ENCODE results near the gene PFKFB4. TPM values are rescaled to one million over a fixed set of nuclear protein-coding genes. Genes with fewer than 3 reads are reported as not detected.

PFKFB4 gene
- total and polyA plus RNA-seq, 10 of the 15 experiments (the other 5 are each of a cell fraction or from before 2014, with no cell fraction given) = 0.37 to 89.1 (median 5.2) TPM

- TF ChIP-seq TCF12 (IDR thresholded peaks at IDR 0.05; ENCODE audit: low read depth, low read length) = no peak
- TF ChIP-seq MAX (IDR thresholded peaks at IDR 0.05; ENCODE audit: low read depth, low read length) = no peak
- peak in 1 of 2 experiments; percentile 49; a peak in 1 of 3 replicates for TF ChIP-seq EGR1 (IDR thresholded peaks at IDR 0.05; ENCODE audit: borderline replicate concordance in 1 of 2, low read depth in 2 of 2, low read length in 2 of 2)
- no peak for TF ChIP-seq ZNF24 (IDR thresholded peaks at IDR 0.05)
- peak in 1 of 2 experiments; percentile 23; a peak in 1 of 4 replicates for TF ChIP-seq BHLHE40 (IDR thresholded peaks at IDR 0.05; ENCODE audit: borderline replicate concordance in 1 of 2, low read depth in 2 of 2, low read length in 1 of 2)
- TF ChIP-seq SMAD1 (IDR thresholded peaks at IDR 0.05; ENCODE audit: low read depth, partially characterized antibody) = no peak
- no peak for TF ChIP-seq MYC (IDR thresholded peaks at IDR 0.05; ENCODE audit: insufficient read depth, insufficient read length, insufficient replicate concordance, low read length, severe bottlenecking)
- no peak for TF ChIP-seq PRDM15 (CRISPR knock-in tag; IDR thresholded peaks at IDR 0.05)
- TF ChIP-seq RELA (IDR thresholded peaks at IDR 0.05; ENCODE audit: borderline replicate concordance, partially characterized antibody) = no peak
Measured at GRCh38 chr3:48561045-48561736, 4.6 kb upstream of the PFKFB4 start (continued).
